Stomach (tissue), 4 donors: Measurements from ENCODE around the gene BANP.
"Not testable (repeated sequence)": the region's sequence is repeated elsewhere in the genome, so short reads cannot be mapped to it uniquely, and the experiment has no call there.

ENCODE experiments used
- EP300 ChIP-seq: sonication (generic); formaldehyde crosslinking; IDR thresholded peaks from one replicate; pipeline ENCODE4 v1.6.1; 2017; ENCODE audit warnings: antibody characterized with exemption
- POLR2A ChIP-seq, 4 donors: fragments of 450-650 bp; IDR thresholded peaks; one replicate each; pipeline ENCODE4 v1.6.1; 2016; ENCODE audit warnings: antibody characterized with exemption in 4 of 4, control low read depth in 2 of 4, mild to moderate bottlenecking in 1 of 4, moderate library complexity in 1 of 4
- POLR2AphosphoS5 ChIP-seq, 3 donors: sonication (generic); formaldehyde crosslinking; IDR thresholded peaks; one replicate each; pipeline ENCODE4 v1.6.1; 2016; ENCODE audit warnings: antibody characterized with exemption in 3 of 3
- TF ChIP-seq, protein P1 (sequence below), 7 experiments: fragments of 450-650 bp in 4 of 7; fragments of 200-600 bp in 3 of 7; sonication (generic) in 3 of 7; IDR thresholded peaks; one replicate each; pipeline ENCODE4 v1.5.1; 2016 to 2019; ENCODE audit warnings: antibody characterized with exemption in 7 of 7, control low read depth in 2 of 7, mild to moderate bottlenecking in 1 of 7

DNA sequence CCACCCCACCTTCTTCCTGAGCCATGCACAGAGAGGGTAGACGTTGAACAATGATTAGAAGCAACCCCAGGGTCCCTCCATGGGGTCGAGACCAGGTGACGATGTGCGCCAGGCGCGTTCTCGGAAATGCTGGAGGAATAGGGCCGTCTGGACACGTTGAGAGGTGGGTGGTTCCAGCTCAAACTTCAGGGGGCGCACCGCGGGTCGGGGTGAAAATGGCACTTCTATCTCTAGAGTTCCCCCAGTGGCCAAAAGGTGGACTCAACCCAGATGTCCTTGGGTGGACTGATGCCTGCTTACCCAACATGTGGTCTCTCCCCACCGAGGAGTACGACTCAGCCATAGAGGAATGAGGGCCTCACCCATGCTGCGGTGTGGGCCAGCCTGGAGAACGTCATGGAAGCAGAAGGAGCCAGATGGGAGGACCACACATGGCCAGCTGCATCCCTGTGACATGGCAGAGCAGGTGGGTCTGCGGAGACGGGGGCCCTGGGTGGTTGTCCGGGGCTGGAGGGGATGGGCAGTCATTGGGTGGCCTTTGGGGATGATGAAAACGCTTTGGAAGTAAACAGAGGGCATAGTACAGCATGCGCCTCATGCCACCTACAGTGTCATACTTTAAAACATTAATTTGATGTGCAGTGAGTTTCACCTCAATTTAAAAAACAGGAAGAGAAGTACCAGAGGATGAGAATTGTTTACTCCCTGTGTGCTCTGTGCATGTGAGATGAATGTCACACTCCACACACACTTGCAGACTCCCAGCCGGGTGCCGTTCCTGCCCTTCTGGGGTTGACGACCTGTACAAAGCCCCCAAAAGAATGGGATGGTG is 147.7 kb downstream of the BANP start:
- not testable (repeated sequence) for TF ChIP-seq POLR2A (IDR thresholded peaks at IDR 0.05); POLR2AphosphoS5 (IDR thresholded peaks at IDR 0.05); EP300
- TF ChIP-seq, protein P1, sequence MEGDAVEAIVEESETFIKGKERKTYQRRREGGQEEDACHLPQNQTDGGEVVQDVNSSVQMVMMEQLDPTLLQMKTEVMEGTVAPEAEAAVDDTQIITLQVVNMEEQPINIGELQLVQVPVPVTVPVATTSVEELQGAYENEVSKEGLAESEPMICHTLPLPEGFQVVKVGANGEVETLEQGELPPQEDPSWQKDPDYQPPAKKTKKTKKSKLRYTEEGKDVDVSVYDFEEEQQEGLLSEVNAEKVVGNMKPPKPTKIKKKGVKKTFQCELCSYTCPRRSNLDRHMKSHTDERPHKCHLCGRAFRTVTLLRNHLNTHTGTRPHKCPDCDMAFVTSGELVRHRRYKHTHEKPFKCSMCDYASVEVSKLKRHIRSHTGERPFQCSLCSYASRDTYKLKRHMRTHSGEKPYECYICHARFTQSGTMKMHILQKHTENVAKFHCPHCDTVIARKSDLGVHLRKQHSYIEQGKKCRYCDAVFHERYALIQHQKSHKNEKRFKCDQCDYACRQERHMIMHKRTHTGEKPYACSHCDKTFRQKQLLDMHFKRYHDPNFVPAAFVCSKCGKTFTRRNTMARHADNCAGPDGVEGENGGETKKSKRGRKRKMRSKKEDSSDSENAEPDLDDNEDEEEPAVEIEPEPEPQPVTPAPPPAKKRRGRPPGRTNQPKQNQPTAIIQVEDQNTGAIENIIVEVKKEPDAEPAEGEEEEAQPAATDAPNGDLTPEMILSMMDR (IDR thresholded peaks at IDR 0.05) = not testable (repeated sequence)
